Retinal pigment epithelial cell (primary cell): ENCODE results near the gene SMIM44.
"Not testable (repeated sequence)": the region's sequence is repeated elsewhere in the genome, so short reads cannot be mapped to it uniquely, and the experiment has no call there.

ENCODE experiments used
- DNase-seq: peaks from one replicate; pipeline ENCODE4 v3.0.0-alpha.2; 2010; ENCODE audit warnings: low read depth
- H3K4me3 ChIP-seq: 2 replicates; pipeline ENCODE4 v1.5.1; 2011; ENCODE audit warnings: mild to moderate bottlenecking, low read length, control low read depth, moderate library complexity
- TF ChIP-seq, protein P1 (sequence below): conservative IDR thresholded peaks from 2 replicates; pipeline ENCODE4 v1.5.1; 2011; ENCODE audit warnings: low read depth, low read length, control low read depth, inconsistent platforms

Gene SMIM44

DNA sequence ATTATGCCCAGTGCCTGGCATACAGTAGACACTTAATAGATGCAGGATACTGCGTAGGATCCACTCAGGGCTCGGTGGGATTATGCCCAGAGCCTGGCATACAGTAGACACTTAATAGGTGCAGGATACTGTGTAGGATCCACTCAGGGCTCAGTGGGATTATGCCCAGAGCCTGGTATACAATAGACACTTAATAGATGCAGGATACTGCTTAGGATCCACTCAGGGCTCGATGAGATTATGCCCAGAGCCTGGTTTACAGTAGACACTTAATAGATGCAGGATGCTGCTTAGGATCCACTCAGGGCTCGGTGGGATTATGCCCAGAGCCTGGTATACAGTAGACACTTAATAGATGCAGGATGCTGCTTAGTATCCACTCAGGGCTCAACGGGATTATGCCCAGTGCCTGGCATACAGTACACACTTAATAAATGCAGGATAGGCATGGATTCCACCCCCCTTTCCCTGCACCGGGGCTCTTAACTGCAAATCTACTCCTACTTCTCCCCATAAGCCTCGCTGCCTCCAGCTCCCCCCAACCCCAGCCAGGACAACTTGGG, 27.8 kb downstream of the SMIM44 start:
- H3K4me3 ChIP-seq, result no peak overlapping the region
- DNase-seq, result no peak
- TF ChIP-seq, protein P1, sequence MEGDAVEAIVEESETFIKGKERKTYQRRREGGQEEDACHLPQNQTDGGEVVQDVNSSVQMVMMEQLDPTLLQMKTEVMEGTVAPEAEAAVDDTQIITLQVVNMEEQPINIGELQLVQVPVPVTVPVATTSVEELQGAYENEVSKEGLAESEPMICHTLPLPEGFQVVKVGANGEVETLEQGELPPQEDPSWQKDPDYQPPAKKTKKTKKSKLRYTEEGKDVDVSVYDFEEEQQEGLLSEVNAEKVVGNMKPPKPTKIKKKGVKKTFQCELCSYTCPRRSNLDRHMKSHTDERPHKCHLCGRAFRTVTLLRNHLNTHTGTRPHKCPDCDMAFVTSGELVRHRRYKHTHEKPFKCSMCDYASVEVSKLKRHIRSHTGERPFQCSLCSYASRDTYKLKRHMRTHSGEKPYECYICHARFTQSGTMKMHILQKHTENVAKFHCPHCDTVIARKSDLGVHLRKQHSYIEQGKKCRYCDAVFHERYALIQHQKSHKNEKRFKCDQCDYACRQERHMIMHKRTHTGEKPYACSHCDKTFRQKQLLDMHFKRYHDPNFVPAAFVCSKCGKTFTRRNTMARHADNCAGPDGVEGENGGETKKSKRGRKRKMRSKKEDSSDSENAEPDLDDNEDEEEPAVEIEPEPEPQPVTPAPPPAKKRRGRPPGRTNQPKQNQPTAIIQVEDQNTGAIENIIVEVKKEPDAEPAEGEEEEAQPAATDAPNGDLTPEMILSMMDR, result no peak

DNA sequence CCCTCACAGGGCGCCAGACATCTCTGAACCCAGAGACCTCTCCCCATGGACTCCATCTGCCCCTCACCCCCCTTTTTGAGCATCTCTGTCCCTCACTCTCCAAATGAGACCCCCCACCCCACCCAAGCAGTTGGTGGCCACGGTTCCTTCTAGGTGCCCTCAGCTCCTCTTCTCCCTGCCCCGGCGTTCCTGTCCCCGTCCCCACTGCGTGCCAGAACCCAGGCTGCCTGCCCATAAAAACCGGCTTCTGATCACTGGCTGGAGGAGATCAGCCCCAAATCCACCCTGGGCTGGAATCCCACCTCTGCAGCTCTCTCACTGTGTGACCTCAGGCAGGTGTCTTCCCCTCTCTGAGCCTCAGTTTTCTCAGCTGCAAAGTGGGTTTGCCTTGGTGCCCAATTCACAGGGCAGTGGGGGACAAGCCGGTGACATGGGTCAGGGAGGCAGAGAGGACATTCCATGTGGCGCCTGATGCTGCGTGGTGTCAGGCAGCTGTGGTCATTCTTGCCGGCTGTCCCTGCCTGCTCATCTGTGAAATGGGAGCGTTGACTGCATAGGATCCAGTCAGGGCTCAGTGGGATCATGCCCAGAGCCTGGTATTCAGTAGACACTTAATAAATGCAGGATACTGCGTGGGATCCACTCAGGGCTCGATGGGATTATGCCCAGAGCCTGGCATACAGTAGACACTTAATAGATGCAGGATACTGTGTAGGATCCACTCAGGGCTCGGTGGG, 28.4 kb downstream of the SMIM44 start:
- H3K4me3 ChIP-seq, result no peak overlapping the region
- DNase-seq, result no peak
- TF ChIP-seq, protein P1, result no peak

DNA sequence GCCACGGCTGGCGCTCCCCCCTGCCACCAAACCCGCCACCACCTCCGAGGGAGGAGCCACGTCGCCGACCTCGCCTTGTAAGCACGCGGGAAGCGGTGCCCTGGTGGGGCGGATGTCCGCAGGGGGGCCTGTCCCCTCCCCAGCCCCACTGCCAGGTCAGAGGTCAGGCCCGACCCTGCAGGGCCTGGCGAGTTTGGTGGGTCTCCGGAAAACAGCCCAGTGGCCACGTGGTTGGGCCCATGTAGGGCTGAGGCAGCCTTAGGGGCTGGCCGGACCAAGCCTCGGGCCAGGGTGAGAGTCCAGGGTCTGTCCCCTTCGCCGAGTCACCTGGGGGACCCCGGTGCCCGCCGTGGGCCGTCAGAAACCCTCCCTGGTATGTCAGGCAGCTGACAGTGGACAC, 29.4 kb downstream of the SMIM44 start:
- H3K4me3 ChIP-seq, result no peak overlapping the region
- TF ChIP-seq, protein P1, result no peak
- no peak for DNase-seq

DNA sequence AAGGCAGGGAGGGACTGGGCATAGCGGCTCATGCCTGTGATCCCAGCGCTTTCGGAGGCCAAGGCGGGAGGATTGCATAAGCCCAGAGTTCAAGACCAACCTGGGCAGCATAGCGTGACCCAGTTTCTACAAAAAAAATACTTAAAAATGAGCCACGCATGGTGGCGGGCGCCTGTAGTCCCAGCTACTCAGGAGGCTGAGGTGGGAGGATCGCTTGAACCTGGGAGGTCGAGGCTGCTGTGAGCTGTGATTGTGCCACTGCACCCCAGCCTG, 30.4 kb downstream of the SMIM44 start:
- not testable (repeated sequence) for H3K4me3 ChIP-seq, DNase-seq

DNA sequence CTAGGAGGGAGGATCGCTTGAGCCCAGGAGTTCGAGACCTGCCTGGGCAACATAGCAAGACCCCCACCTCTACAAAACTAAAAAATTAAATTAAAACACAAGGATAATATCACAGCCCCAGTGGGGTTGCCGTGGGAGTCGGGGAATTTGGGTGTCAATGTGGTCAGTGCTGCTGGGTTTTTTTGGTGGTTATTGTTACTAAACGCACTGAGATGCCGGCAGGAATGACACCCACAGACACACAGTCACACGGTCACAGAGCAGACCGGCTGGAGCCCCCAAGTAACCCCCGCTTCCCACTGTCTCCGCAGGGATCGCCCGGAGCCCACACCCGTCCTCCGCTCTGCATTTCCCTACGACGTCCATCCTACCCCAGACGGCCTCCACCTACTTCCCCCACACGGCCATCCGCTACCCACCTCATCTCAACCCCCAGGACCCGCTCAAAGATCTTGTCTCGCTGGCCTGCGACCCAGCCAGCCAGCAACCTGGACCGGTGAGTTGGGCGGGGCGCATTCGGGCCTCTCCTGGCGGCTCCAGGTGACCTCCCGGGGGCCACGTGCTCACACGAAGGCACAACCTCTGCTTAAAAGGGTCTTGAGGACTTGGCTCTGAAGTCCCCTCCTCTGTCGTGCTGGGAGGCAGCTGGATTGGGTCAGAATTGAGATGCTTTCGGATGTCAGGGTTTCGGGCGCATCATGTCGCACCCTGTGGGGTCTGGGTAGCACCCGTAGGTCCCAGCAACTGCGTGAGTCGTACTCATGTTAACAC, 30.9 kb downstream of the SMIM44 start:
- no peak overlapping the region for H3K4me3 ChIP-seq
- DNase-seq, result no peak
- TF ChIP-seq, protein P1, result no peak

DNA sequence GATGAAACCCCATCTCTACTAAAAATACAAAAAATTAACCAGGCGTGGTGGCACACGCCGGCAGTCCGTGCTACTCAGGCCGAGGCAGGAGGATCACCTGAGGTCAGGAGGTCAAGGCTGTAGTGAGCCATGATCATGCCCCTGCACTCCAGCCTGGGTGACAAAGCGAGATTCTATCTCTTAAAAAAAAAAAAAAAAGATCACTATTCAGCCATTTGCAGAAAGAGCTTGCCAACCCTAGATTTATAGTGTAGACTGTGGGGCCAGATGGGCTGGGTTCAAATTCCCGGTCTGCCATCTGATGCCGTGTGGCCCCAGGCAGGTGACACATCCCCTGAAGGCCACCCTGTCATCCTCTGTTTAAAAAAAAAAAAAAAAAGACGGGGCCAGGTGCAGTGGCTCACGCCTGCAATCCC, 31.8 kb downstream of the SMIM44 start:
- TF ChIP-seq, protein P1, result no peak
- no peak for DNase-seq

DNA sequence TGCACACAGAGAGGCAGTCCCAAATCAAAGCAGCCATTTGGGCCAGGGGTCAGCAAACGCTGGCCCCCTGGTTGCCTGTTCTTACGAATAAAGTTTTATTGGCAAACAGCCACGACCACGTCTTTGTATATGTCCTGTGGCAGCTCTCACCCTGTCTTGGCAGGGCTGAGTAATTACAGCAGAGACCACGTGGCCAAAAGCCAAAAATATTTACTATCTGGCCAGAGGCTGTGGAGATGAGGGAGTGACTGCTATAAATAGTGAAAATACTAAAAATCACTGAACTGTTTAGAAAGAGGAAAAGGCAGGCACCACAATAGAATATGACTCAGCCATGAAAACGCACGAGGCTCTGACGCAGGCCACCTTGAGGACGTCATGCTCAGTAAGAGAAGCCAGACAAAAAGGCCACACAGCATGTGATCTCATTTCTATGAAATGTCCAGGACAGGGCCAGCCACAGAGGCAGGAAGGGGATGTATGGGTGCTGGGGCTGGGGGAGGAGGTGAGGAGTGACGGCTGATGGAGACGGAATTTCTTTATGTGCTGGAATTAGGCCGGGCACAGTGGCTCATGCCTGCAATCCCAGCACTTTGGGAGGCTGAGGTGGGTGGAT, 32.3 kb downstream of the SMIM44 start:
- peak; percentile 99 for DNase-seq
- TF ChIP-seq, protein P1, result no peak
- H3K4me3 ChIP-seq, result no peak overlapping the region

More for the DNA sequence above, 31.8 kb downstream of the SMIM44 start:
- H3K4me3 ChIP-seq, result no peak overlapping the region
